Measurements from ENCODE around the gene MS4A6E.
"Not testable (repeated sequence)": the region's sequence is repeated elsewhere in the genome, so short reads cannot be mapped to it uniquely, and the experiment has no call there.

MS4A6E gene

GRCh38 chr11:60338053-60338452, 11.0 kb downstream of the MS4A6E start:
- DNase-seq = no peak

- no peak for DNase-seq
Measured at GRCh38 chr11:60339356-60339755, 12.3 kb downstream of the MS4A6E start.

DNA sequence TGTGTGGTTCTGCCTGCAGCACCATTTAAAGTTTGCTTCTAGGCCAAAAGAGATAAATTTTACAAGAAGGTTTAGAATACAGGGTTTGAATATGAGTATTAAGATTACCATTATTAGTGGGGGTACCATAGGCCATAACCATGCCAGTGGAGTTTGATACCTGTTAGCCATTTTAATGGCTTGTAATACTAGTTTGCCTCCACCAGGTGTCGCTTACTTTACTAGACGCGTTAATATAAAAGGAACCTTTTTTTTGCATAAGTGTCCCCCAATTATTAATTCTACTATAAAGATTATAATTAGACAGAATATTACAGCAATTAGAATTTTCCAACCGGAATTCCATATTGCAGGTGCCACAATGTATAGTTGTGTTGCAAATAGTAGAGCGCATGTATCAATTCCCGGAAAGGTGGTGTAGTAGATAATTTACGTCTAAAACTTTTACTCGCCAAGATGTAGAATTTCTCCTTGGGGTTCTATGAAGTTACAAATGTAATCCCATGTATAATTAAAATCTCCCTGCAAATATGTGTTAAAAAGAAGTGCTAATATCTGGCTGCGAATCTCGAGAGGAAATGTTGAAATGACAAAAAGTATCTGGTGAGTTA, 16.1 kb downstream of the MS4A6E start:
- DNase-seq = no peak

DNA sequence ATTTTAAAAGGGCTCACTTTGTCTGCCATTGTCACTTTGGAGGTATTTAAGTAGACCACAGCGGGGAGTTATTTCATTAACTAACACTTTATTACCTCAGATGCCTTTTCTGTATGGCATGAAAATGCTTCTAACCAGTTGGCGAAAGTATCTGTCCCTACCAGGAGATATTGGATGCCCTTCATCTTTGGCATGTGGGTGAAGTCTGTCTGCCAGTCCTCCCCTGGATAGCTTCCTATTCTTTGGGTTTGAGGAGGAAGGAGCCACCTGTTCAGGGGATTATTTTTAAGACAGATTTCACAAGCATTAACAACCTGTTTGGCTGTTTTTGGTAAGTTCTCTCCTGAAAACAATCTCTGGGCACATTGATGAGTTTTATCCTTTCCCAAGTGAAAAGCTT, 17.1 kb downstream of the MS4A6E start:
- DNase-seq = no peak

GRCh38 chr11:60345489-60345888, 18.4 kb downstream of the MS4A6E start:
- DNase-seq = peak; percentile 2

GRCh38 chr11:60347084-60347797, 20.2 kb downstream of the MS4A6E start:
- no peak for DNase-seq

GRCh38 chr11:60348116-60348515, 21.1 kb downstream of the MS4A6E start:
- no peak for DNase-seq

DNA sequence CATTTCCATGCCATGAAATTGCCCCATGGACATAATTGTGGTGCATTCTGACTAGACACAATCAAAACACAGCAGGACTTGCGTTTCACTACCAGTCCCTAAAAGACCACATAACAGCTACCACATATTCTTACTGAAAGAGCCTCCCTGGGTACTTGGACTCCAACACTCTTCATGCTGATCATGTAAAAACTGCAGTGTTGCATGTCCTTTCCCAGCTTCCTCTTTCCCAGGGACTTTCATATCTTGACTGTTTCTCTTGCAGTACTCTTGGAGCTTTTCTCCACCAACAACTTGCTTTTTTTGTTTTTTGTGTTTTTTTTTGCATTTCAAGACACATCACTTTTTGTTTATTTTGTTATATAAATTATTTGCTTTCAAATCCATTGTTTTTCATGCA, 22.9 kb downstream of the MS4A6E start:
- no peak for DNase-seq

GRCh38 chr11:60357771-60358170, 30.7 kb downstream of the MS4A6E start:
- DNase-seq = no peak

DNA sequence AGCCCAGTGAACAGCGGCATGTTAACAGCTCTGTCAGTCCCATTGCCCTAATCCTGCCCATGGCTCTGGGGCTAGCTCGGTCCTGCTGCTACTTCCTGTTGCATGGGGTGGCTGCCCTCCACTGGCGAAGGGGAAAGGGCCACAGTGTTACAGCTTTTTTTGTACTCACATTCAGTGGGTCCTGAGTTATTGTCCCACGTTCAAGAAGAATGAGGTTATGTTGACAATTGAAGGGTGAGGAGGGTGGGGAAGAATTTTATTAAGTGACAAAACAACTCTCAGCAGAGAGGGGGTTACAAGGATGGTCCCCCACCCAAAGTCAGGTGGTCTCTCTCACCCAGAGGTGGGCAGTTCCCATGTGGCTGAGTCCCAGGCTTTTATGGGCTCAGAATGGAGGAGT, 33.6 kb downstream of the MS4A6E start:
- no peak for DNase-seq

DNA sequence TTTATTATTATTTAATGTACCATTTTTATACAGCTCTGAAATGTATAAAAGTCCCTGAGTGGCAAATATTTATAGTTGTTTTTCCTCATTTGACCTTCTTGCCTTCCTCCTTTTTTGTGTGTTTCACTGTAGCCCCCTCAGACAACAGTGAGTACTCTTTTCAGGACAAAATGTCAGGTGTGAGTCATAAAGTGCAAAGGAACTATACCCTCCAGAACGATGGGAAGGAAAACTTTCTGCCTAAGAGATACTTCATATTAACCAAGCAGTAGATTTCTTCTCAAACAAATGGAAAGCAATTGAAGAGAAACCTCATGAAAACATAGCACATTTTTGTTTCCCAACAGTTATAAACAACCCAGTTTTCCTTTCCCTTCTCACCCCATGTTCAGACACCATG, 35.2 kb downstream of the MS4A6E start:
- DNase-seq = no peak

GRCh38 chr11:60363542-60364470, 36.8 kb downstream of the MS4A6E start:
- peak; percentile 54 for DNase-seq

DNA sequence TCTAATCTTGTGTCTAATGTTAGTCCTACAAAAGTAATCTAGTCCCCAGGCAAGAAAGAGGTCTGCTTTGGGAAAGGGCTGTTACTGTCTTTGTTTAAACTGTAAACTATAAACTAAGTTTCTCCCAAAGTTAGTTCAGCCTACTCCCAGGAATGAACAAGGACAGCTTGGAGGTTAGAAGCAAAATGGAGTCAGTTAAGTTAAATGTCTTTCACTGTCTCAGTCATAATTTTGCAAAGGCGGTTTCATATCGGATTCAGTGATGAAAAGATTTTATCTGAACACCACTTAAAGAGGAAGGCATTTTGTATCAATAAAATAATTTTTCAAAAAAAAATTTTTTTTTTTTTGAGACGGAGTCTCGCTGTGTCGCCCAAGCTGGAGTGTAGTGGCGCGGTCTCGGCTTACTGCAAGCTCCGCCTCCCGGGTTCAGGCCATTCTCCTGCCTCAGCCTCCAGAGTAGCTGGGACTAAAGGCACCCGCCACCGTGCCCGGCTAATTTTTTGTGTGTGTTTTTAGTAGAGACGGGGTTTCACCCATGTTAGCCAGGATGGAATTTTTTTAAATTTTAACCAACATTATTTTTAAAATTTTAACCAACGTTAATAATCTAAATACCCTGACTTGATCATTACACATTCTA, 39.3 kb downstream of the MS4A6E start:
- DNase-seq = not testable (repeated sequence)

GRCh38 chr11:60367009-60367408, 40.0 kb downstream of the MS4A6E start:
- DNase-seq = no peak

GRCh38 chr11:60367896-60368295, 40.8 kb downstream of the MS4A6E start:
- no peak for DNase-seq

GRCh38 chr11:60370252-60370810, 43.3 kb downstream of the MS4A6E start:
- no peak for DNase-seq

DNA sequence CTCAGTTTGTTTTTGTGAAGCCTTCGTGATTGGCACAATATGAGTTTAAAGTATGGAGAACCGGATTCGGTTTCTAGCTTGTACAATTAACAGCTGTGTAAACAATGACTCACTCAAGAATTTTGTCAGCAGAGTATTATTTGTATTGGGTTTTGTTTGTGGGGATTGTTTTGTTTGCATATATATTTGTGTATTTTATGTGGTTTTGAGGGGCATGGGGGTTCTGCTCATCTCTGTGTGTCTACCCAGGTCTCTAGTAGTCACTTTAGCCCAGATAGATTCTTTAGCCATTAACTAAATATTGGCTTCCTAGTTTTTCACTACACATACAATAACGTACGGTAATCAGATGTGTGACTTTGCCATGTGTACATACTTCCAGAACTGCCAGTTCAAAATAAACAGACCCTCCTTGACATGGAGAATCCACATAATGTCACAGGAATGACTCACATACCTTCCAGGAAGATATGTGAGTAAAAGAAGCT, 43.8 kb downstream of the MS4A6E start:
- peak; percentile 7 for DNase-seq

GRCh38 chr11:60371386-60371785, 44.3 kb downstream of the MS4A6E start:
- no peak for DNase-seq

GRCh38 chr11:60371854-60372253, 44.8 kb downstream of the MS4A6E start:
- DNase-seq = no peak

DNA sequence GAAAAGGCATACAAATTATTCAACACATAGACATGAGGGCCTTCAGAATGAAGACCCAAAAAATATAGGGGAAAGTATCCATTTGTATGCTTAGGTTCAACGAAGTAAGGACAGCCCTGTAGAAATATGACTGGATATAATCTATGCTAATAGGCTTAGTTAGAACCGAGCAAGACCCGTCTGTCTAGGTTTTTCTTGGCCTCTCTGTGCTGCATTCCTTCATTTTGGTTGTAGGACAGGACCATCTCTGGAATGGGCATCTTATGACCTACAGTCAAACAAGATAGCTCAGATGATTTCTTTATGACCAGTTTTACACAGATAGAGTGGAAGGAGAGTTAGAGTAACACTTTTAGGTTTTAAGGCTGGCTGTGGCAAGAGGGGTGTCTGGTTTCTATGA, 45.7 kb downstream of the MS4A6E start:
- DNase-seq = no peak

DNA sequence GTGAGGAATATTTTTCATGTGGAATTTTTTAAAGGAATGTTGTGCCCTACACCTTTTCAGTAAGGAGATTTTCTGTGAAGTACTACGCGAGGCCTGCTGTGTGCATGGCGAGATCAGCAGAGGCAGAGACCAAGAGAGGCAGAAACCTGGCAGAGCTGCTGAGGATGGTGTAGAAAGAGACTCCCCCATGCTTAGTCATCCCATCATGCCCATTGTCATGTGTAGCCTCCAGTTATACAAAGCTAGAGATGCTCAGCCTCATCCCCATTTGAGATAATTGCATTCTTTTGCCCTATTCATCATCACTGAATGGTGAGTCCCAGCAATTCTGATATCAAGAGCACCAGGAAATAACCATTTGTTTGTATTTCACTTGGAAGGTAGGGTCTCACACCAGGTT, 48.3 kb downstream of the MS4A6E start:
- DNase-seq = no peak

DNA sequence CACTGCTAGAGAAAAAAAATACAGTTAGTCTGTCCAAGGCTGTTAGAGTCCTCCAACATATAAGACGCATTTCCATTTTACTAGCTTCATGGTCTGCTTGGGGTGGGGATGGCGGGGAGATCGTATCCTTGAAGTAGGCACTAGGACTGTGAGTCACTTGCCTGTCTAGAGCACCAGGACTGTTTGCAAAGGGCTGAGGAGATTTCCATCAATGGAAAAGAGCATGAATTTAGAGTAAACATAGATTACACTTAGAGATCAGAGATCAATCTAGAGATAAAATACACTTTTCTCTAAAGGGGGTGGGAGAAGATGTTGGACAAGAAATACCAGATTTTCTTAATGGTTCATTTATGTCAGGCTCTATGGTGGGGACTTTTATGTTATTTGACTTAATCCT, 49.5 kb downstream of the MS4A6E start:
- DNase-seq = no peak

Measured in COR-L47 (cell line).